HG03196 (cell line): ENCODE measurements around the gene SPATA12.
"Not testable (repeated sequence)": the region's sequence is repeated elsewhere in the genome, so short reads cannot be mapped to it uniquely, and the experiment has no call there.

Experiments used
- ATAC-seq: cut with Tn5 transposase; IDR thresholded peaks from one replicate; pipeline ENCODE4 v1.9.1; 2021; ENCODE audit not compliant: unreplicated experiment

The SPATA12 gene

GRCh38 chr3:57082481-57082880, 22.0 kb downstream of the SPATA12 start:
- no peak for ATAC-seq

- not testable (repeated sequence) for ATAC-seq
Measured at GRCh38 chr3:57083266-57083995, 23.0 kb downstream of the SPATA12 start.

GRCh38 chr3:57085211-57085610, 24.7 kb downstream of the SPATA12 start:
- no peak for ATAC-seq

- no peak for ATAC-seq
Measured at GRCh38 chr3:57086201-57086600, 25.7 kb downstream of the SPATA12 start.

- ATAC-seq, result no peak
Measured at GRCh38 chr3:57087361-57088092, 27.1 kb downstream of the SPATA12 start.

- ATAC-seq, result no peak
Measured at GRCh38 chr3:57088503-57088902, 28.0 kb downstream of the SPATA12 start.

GRCh38 chr3:57089043-57089442, 28.6 kb downstream of the SPATA12 start:
- no peak for ATAC-seq

GRCh38 chr3:57091521-57092273, 31.2 kb downstream of the SPATA12 start:
- no peak for ATAC-seq

- ATAC-seq, result no peak
Measured at GRCh38 chr3:57093489-57093888, 33.0 kb downstream of the SPATA12 start.

- no peak for ATAC-seq
Measured at GRCh38 chr3:57093971-57094535, 33.6 kb downstream of the SPATA12 start.

- ATAC-seq, result no peak
Measured at GRCh38 chr3:57094575-57094974, 34.1 kb downstream of the SPATA12 start.

GRCh38 chr3:57095363-57095762, 34.9 kb downstream of the SPATA12 start:
- no peak for ATAC-seq

GRCh38 chr3:57097536-57097935, 37.1 kb downstream of the SPATA12 start:
- ATAC-seq, result no peak

- ATAC-seq, result no peak
Measured at GRCh38 chr3:57098418-57099310, 38.2 kb downstream of the SPATA12 start.

GRCh38 chr3:57100046-57100695, 39.7 kb downstream of the SPATA12 start:
- ATAC-seq, result no peak

- ATAC-seq, result no peak
Measured at GRCh38 chr3:57105585-57105984, 45.1 kb downstream of the SPATA12 start.

- ATAC-seq, result no peak
Measured at GRCh38 chr3:57108684-57109083, 48.2 kb downstream of the SPATA12 start.

- no peak for ATAC-seq
Measured at GRCh38 chr3:57109437-57110199, 49.2 kb downstream of the SPATA12 start.

- no peak for ATAC-seq
Measured at GRCh38 chr3:57110214-57110613, 49.8 kb downstream of the SPATA12 start.
